Calu3 (cell line): Measurements from ENCODE around the gene CYB561D1. TPM values are rescaled to one million over a fixed set of nuclear protein-coding genes. Genes with fewer than 3 reads are reported as not detected.

Experiments
- BruUV-seq: library from RNA; stranded (reverse); fragments of 400-500 nt; replicated peaks from 2 replicates; lab custom pipeline; 2021; lab: Mats Ljungman, UMichigan
- CTCF ChIA-PET: fragments of 300-600 bp; sonication (Branson Sonifier 250); formaldehyde crosslinking; loops from one replicate; lab custom pipeline; 2022; ENCODE audit warnings: antibody characterized with exemption; lab: Charles Lee
- DNase-seq: peaks from one replicate; pipeline ENCODE4 v3.0.0; 2022
- H3K27ac Mint-ChIP-seq: one replicate; pipeline ENCODE4 v1.8.0; 2022; ENCODE audit warnings: mixed read lengths; ENCODE audit not compliant: unreplicated experiment
- H3K27me3 Mint-ChIP-seq: one replicate; pipeline ENCODE4 v1.8.0; 2022; ENCODE audit warnings: mixed read lengths; ENCODE audit not compliant: unreplicated experiment
- H3K36me3 Mint-ChIP-seq: one replicate; pipeline ENCODE4 v1.8.0; 2022; ENCODE audit warnings: mild to moderate bottlenecking, moderate library complexity, mixed read lengths; ENCODE audit not compliant: insufficient read depth, unreplicated experiment
- H3K4me1 Mint-ChIP-seq: one replicate; pipeline ENCODE4 v1.8.0; 2022; ENCODE audit warnings: mild to moderate bottlenecking, low read depth, mixed read lengths; ENCODE audit not compliant: unreplicated experiment
- H3K4me3 Mint-ChIP-seq: one replicate; pipeline ENCODE4 v1.8.0; 2022; ENCODE audit warnings: mild to moderate bottlenecking, low read depth, moderate library complexity, mixed read lengths; ENCODE audit not compliant: unreplicated experiment
- H3K9me3 Mint-ChIP-seq: one replicate; pipeline ENCODE4 v1.8.0; 2022; ENCODE audit warnings: low read depth, mixed read lengths; ENCODE audit not compliant: unreplicated experiment
- CTCF ChIP-seq: fragments of 200-600 bp; IDR thresholded peaks from one replicate; pipeline ENCODE4 v1.8.0; 2022; ENCODE audit warnings: antibody characterized with exemption; ENCODE audit not compliant: unreplicated experiment
- intact Hi-C: fragments of 100-400 bp; cut with micrococcal nuclease; formaldehyde crosslinking; loops from one replicate; pipeline ENCODE4 v1.10.0; 2022; ENCODE audit not compliant: unreplicated experiment
- total RNA-seq: library from RNA; stranded (reverse); gene quantifications from 2 replicates; pipeline ENCODE4 v1.2.3, GENCODE V29; 2022

Gene CYB561D1
- total RNA-seq, 1 experiment from 2014 or later: 9.0 TPM

- CTCF ChIA-PET: no interaction called here
- peaks cover 6% of the 10 kb centered on the region for H3K4me1 Mint-ChIP-seq
- no peak for DNase-seq
- no peak overlapping the region for H3K4me3 Mint-ChIP-seq
- no TSS peak for BruUV-seq
- H3K27ac Mint-ChIP-seq: no peak overlapping the region
- H3K27me3 Mint-ChIP-seq: peaks cover 34% of the 10 kb centered on the region
- no peaks in the 10 kb centered on the region for H3K9me3 Mint-ChIP-seq
- peaks cover 5% of the 10 kb centered on the region for H3K36me3 Mint-ChIP-seq
- intact Hi-C loops: no loop called here
- TF ChIP-seq CTCF: no peak
Measured at GRCh38 chr1:109535971-109536491, 42.1 kb downstream of the CYB561D1 start.

- Mint-ChIP-seq H3K4me3 (no peak overlapping the region), H3K9me3 (no peaks in the 10 kb centered on the region), H3K4me1 (peaks cover 3% of the 10 kb centered on the region), H3K27ac (no peak overlapping the region), H3K36me3 (peaks cover 2% of the 10 kb centered on the region), H3K27me3 (peaks cover 43% of the 10 kb centered on the region)
- intact Hi-C loops: no loop called here
- TF ChIP-seq CTCF: no peak
- DNase-seq: no peak
- no TSS peak for BruUV-seq
- CTCF ChIA-PET: no interaction called here
Measured at GRCh38 chr1:109537450-109538178, 43.7 kb downstream of the CYB561D1 start.

- TF ChIP-seq CTCF: no peak
- peaks cover 52% of the 10 kb centered on the region for H3K27me3 Mint-ChIP-seq
- no peaks in the 10 kb centered on the region for H3K9me3 Mint-ChIP-seq
- DNase-seq: no peak
- intact Hi-C loops: no loop called here
- CTCF ChIA-PET: no interaction called here
- H3K4me1 Mint-ChIP-seq: no peaks in the 10 kb centered on the region
- no peak overlapping the region for H3K27ac Mint-ChIP-seq
- H3K4me3 Mint-ChIP-seq: no peak overlapping the region
- BruUV-seq: no TSS peak
- no peaks in the 10 kb centered on the region for H3K36me3 Mint-ChIP-seq
Measured at GRCh38 chr1:109538827-109539555, 45.1 kb downstream of the CYB561D1 start.

GRCh38 chr1:109539676-109540075, 45.8 kb downstream of the CYB561D1 start, which contains the start of gene GPR61:
Gene GPR61 (plus strand): TSS chr1:109539872. CDS start chr1:109543023, 3,151 bp downstream.
- BruUV-seq: no TSS peak
- H3K27ac Mint-ChIP-seq: no peak within 1 kb of the TSS

More at GRCh38 chr1:109539676-109540075, 45.8 kb downstream of the CYB561D1 start, which contains the start of gene GPR61:
- no peak for TF ChIP-seq CTCF
- Mint-ChIP-seq H3K36me3 (no peaks in the 10 kb centered on the region), H3K27me3 (peaks cover 59% of the 10 kb centered on the region), H3K4me3 (no peak within 1 kb of the TSS), H3K9me3 (no peaks in the 10 kb centered on the region), H3K4me1 (no peaks in the 10 kb centered on the region)
- DNase-seq: no peak
- CTCF ChIA-PET: no interaction called here
- intact Hi-C loops: no loop called here
